ENCODE results near the gene MELTF.
"Not testable (repeated sequence)": the region's sequence is repeated elsewhere in the genome, so short reads cannot be mapped to it uniquely, and the experiment has no call there.

The MELTF gene

DNA sequence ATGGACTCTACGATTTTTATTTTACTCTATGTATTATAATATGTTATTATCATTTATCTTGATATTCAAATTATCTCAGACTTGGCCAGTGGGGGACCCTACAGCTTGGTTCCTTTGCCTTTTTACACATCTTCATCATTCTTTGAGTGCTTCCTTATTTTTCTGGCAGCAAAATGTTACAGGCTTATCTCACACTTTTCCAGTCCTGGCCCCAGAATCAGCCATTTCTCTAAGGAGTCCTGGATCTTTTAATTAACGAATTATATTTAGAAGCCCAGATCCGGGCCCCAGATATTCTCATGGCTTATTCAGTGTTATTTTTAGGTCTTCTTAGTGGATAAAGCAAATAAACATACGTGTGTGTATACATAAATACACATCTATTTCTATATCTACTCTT lies 32.8 kb upstream of the MELTF start:
- no peak overlapping the region for H3K23ac ChIP-seq (ENCODE audit: low read length in 2 of 2)
- 100% methylated on average over 1 of the region's 4 CpGs for WGBS
- H2AK5ac ChIP-seq (ENCODE audit: low read length, severe bottlenecking): no peak overlapping the region
- no peak for DNase-seq
- no peaks in the 10 kb centered on the region for H3K9me3 ChIP-seq (ENCODE audit: control insufficient read depth, low read length)
- no peak overlapping the region for H4K91ac ChIP-seq (ENCODE audit: low read length)
- H3K79me1 ChIP-seq (replicated peaks; ENCODE audit: low read length, poor library complexity, severe bottlenecking): peaks cover 6% of the 10 kb centered on the region
- no peak overlapping the region for H3K4me3 ChIP-seq (ENCODE audit: insufficient read depth in 1 of 2, low read depth in 1 of 2, low read length in 2 of 2)
- H3K36me3 ChIP-seq (ENCODE audit: control insufficient read depth in 1 of 2, insufficient read depth in 2 of 2, low read depth in 1 of 2, low read length in 2 of 2): peaks cover 17 to 64% of the 10 kb centered on the region in 2 experiments
- no peak overlapping the region for H2BK12ac ChIP-seq (ENCODE audit: low read length in 2 of 2)
- H4K8ac ChIP-seq (ENCODE audit: low read length): no peak overlapping the region
- H3K4me1 ChIP-seq (ENCODE audit: control insufficient read depth, insufficient read depth, low read depth, low read length): no peaks in the 10 kb centered on the region
- H2BK15ac ChIP-seq (ENCODE audit: low read depth, poor library complexity, severe bottlenecking): no peak overlapping the region
- no peak overlapping the region for H3K9ac ChIP-seq (ENCODE audit: low read length)
- H3K4ac ChIP-seq (ENCODE audit: low read depth in 1 of 2, low read length in 2 of 2): no peak overlapping the region
- H3K14ac ChIP-seq (ENCODE audit: low read length in 2 of 2): no peak overlapping the region
- H3K4me2 ChIP-seq (ENCODE audit: low read length, poor library complexity, severe bottlenecking): no peak overlapping the region
- no peaks in the 10 kb centered on the region for H3K27me3 ChIP-seq (ENCODE audit: control insufficient read depth in 1 of 2, insufficient read depth in 1 of 2, low read length in 2 of 2)
- H2BK120ac ChIP-seq (ENCODE audit: low read depth, low read length): no peak overlapping the region
- no peak overlapping the region for H2AFZ ChIP-seq (ENCODE audit: low read depth, low read length)
- H3K27ac ChIP-seq (ENCODE audit: low read length, poor library complexity, severe bottlenecking): no peak overlapping the region
- no peak overlapping the region for H2BK5ac ChIP-seq (ENCODE audit: low read depth, low read length, poor library complexity, severe bottlenecking)
- no peak overlapping the region for H3K18ac ChIP-seq (ENCODE audit: low read depth in 1 of 2, low read length in 2 of 2)

DNA sequence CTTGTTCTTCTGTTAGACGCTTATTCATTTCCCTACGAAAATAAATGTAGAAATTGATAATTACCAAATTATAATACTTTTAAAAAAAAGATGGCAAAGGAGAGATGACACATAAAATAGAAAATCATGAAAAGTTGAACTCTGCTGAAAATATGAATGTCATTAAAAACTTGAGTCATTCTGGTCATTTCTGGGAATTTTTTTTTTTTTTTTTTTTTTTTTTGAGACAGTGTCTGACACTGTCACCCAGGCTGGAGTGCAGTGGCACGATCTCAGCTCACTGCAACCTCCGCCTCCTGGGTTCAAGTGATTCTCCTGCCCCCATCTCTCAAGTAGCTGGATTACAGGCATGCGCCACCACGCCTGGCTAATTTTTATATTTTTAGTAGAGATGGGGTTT lies 22.0 kb upstream of the MELTF start:
- H3K18ac ChIP-seq (ENCODE audit: low read depth in 1 of 2, low read length in 2 of 2); H3K23ac ChIP-seq (ENCODE audit: low read length in 2 of 2); H3K4me3 ChIP-seq (ENCODE audit: insufficient read depth in 1 of 2, low read depth in 1 of 2, low read length in 2 of 2); H3K4me1 ChIP-seq (ENCODE audit: control insufficient read depth, insufficient read depth, low read depth, low read length); H2BK15ac ChIP-seq (ENCODE audit: low read depth, poor library complexity, severe bottlenecking); H3K27me3 ChIP-seq (ENCODE audit: control insufficient read depth in 1 of 2, insufficient read depth in 1 of 2, low read length in 2 of 2); H3K27ac ChIP-seq (ENCODE audit: low read length, poor library complexity, severe bottlenecking); H2BK120ac ChIP-seq (ENCODE audit: low read depth, low read length); H4K91ac ChIP-seq (ENCODE audit: low read length); H3K4me2 ChIP-seq (ENCODE audit: low read length, poor library complexity, severe bottlenecking); H2AK5ac ChIP-seq (ENCODE audit: low read length, severe bottlenecking); H2AFZ ChIP-seq (ENCODE audit: low read depth, low read length); H3K9ac ChIP-seq (ENCODE audit: low read length); H3K9me3 ChIP-seq (ENCODE audit: control insufficient read depth, low read length); H4K8ac ChIP-seq (ENCODE audit: low read length); H3K4ac ChIP-seq (ENCODE audit: low read depth in 1 of 2, low read length in 2 of 2); DNase-seq; H2BK12ac ChIP-seq (ENCODE audit: low read length in 2 of 2); H3K14ac ChIP-seq (ENCODE audit: low read length in 2 of 2); H2BK5ac ChIP-seq (ENCODE audit: low read depth, low read length, poor library complexity, severe bottlenecking): not testable (repeated sequence)
- H3K36me3 ChIP-seq (ENCODE audit: control insufficient read depth in 1 of 2, insufficient read depth in 2 of 2, low read depth in 1 of 2, low read length in 2 of 2): peaks cover 44 to 59% of the 10 kb centered on the region in 2 experiments
- peaks cover 11% of the 10 kb centered on the region for H3K79me1 ChIP-seq (replicated peaks; ENCODE audit: low read length, poor library complexity, severe bottlenecking)
- 95% methylated on average over 4 of the region's 6 CpGs for WGBS

DNA sequence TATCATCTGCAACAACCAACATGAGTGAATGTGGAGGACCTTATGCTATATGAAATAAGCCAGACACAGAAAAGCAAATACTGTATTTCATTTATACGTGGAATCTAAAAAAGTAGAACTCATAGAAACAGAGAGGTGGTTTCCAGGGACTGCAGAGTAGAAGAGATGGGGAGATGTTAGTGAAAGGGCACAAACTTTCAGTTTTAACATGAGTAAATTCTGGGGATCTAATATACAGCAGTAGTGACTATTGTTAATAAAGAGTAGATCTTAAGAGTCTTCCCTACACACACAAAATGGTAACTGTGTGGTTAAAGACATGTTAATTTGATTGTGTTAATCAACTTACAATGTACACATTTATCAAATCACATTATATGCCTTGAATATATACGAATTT lies 20.9 kb upstream of the MELTF start:
- no peak overlapping the region for H3K14ac ChIP-seq (ENCODE audit: low read length in 2 of 2)

DNA sequence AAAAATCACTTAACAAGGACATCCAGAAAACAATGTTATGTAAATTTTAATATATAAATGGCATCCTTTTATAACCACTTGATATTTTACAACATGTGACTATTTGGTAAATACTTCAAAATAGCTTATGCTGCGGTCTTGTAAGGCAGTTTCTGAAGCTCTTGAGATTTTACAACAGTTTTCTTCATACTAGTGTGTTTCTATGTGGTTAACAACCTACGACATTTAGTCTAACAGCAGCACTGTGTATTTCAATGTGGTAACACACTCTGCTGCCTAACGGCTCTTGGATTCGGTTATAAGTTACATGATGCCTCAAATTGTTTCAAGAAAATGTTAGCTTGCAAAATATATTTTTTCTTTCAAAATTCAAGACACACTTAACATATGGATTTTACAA lies 12.9 kb upstream of the MELTF start:
- Histone ChIP-seq H2BK12ac (ENCODE audit: low read length in 2 of 2) (no peak overlapping the region), H3K18ac (ENCODE audit: low read depth in 1 of 2, low read length in 2 of 2) (no peak overlapping the region), H3K4ac (ENCODE audit: low read depth in 1 of 2, low read length in 2 of 2) (no peak overlapping the region), H3K79me1 (replicated peaks; ENCODE audit: low read length, poor library complexity, severe bottlenecking) (peaks cover 2% of the 10 kb centered on the region), H3K36me3 (ENCODE audit: control insufficient read depth in 1 of 2, insufficient read depth in 2 of 2, low read depth in 1 of 2, low read length in 2 of 2) (peaks cover 21 to 39% of the 10 kb centered on the region in 2 experiments), H2BK5ac (ENCODE audit: low read depth, low read length, poor library complexity, severe bottlenecking) (no peak overlapping the region), H4K91ac (ENCODE audit: low read length) (no peak overlapping the region), H3K4me1 (ENCODE audit: control insufficient read depth, insufficient read depth, low read depth, low read length) (peaks cover 2% of the 10 kb centered on the region), H2BK15ac (ENCODE audit: low read depth, poor library complexity, severe bottlenecking) (no peak overlapping the region), H2AFZ (ENCODE audit: low read depth, low read length) (no peak overlapping the region), H3K14ac (ENCODE audit: low read length in 2 of 2) (no peak overlapping the region), H3K23ac (ENCODE audit: low read length in 2 of 2) (no peak overlapping the region), H3K9me3 (ENCODE audit: control insufficient read depth, low read length) (no peaks in the 10 kb centered on the region), H3K4me3 (ENCODE audit: insufficient read depth in 1 of 2, low read depth in 1 of 2, low read length in 2 of 2) (no peak overlapping the region), H3K27ac (ENCODE audit: low read length, poor library complexity, severe bottlenecking) (no peak overlapping the region), H3K4me2 (ENCODE audit: low read length, poor library complexity, severe bottlenecking) (no peak overlapping the region), H2AK5ac (ENCODE audit: low read length, severe bottlenecking) (no peak overlapping the region), H4K8ac (ENCODE audit: low read length) (no peak overlapping the region), H2BK120ac (ENCODE audit: low read depth, low read length) (no peak overlapping the region), H3K27me3 (ENCODE audit: control insufficient read depth in 1 of 2, insufficient read depth in 1 of 2, low read length in 2 of 2) (no peaks in the 10 kb centered on the region), H3K9ac (ENCODE audit: low read length) (no peak overlapping the region)
- 100% methylated on average over 3 of the region's 4 CpGs for WGBS
- no peak for DNase-seq

More for the DNA sequence above, 20.9 kb upstream of the MELTF start:
- Histone ChIP-seq H4K8ac (ENCODE audit: low read length) (no peak overlapping the region), H3K27me3 (ENCODE audit: control insufficient read depth in 1 of 2, insufficient read depth in 1 of 2, low read length in 2 of 2) (no peaks in the 10 kb centered on the region), H3K4me1 (ENCODE audit: control insufficient read depth, insufficient read depth, low read depth, low read length) (no peaks in the 10 kb centered on the region), H2BK15ac (ENCODE audit: low read depth, poor library complexity, severe bottlenecking) (no peak overlapping the region), H3K4me3 (ENCODE audit: insufficient read depth in 1 of 2, low read depth in 1 of 2, low read length in 2 of 2) (no peak overlapping the region), H3K4ac (ENCODE audit: low read depth in 1 of 2, low read length in 2 of 2) (no peak overlapping the region), H4K91ac (ENCODE audit: low read length) (no peak overlapping the region), H3K9ac (ENCODE audit: low read length) (no peak overlapping the region), H3K23ac (ENCODE audit: low read length in 2 of 2) (no peak overlapping the region), H2AK5ac (ENCODE audit: low read length, severe bottlenecking) (no peak overlapping the region), H2BK120ac (ENCODE audit: low read depth, low read length) (no peak overlapping the region), H3K18ac (ENCODE audit: low read depth in 1 of 2, low read length in 2 of 2) (no peak overlapping the region), H3K27ac (ENCODE audit: low read length, poor library complexity, severe bottlenecking) (no peak overlapping the region), H2AFZ (ENCODE audit: low read depth, low read length) (no peak overlapping the region), H3K36me3 (ENCODE audit: control insufficient read depth in 1 of 2, insufficient read depth in 2 of 2, low read depth in 1 of 2, low read length in 2 of 2) (peaks cover 44 to 59% of the 10 kb centered on the region in 2 experiments), H3K4me2 (ENCODE audit: low read length, poor library complexity, severe bottlenecking) (no peak overlapping the region), H3K9me3 (ENCODE audit: control insufficient read depth, low read length) (no peaks in the 10 kb centered on the region), H2BK5ac (ENCODE audit: low read depth, low read length, poor library complexity, severe bottlenecking) (no peak overlapping the region), H2BK12ac (ENCODE audit: low read length in 2 of 2) (no peak overlapping the region), H3K79me1 (replicated peaks; ENCODE audit: low read length, poor library complexity, severe bottlenecking) (peaks cover 9% of the 10 kb centered on the region)
- no peak for DNase-seq
- WGBS: 83% methylated on average over 1 of the region's 2 CpGs

Data from mesenchymal stem cell (in vitro differentiated cells and primary cell).